WTC11 (cell line): Measurements from ENCODE around the gene RASA2. TPM values are rescaled to one million over a fixed set of nuclear protein-coding genes. Genes with fewer than 3 reads are reported as not detected.

ENCODE experiments used
- ATAC-seq: fragments of 200-7000 bp; cut with Tn5 transposase; 2 replicates; pipeline ENCODE4 v1.10.0; 2021; ENCODE audit warnings: mild to moderate bottlenecking, moderate library complexity
- CTCF ChIA-PET: fragments of 300-600 bp; sonication (Branson Sonifier 250); formaldehyde crosslinking; loops from one replicate; lab custom pipeline; 2021; ENCODE audit warnings: antibody characterized with exemption; lab: Charles Lee
- POLR2A ChIA-PET: fragments of 350-600 bp; sonication (Branson Sonifier 250); formaldehyde crosslinking; loops from one replicate; lab custom pipeline; 2021; ENCODE audit warnings: antibody characterized with exemption; lab: Charles Lee
- DNase-seq: peaks from one replicate; pipeline ENCODE4 v3.0.0; 2021; ENCODE audit warnings: low spot score
- H3K27ac Mint-ChIP-seq: 2 replicates; pipeline ENCODE4 v1.8.0; 2021; ENCODE audit warnings: mixed read lengths
- H3K27me3 Mint-ChIP-seq: 2 replicates; pipeline ENCODE4 v1.8.0; 2021; ENCODE audit warnings: low read depth, mild to moderate bottlenecking, moderate library complexity, mixed read lengths
- H3K36me3 Mint-ChIP-seq: 2 replicates; pipeline ENCODE4 v1.8.0; 2021; ENCODE audit warnings: mixed read lengths
- H3K4me1 Mint-ChIP-seq: 2 replicates; pipeline ENCODE4 v1.8.0; 2022; ENCODE audit warnings: mixed read lengths
- H3K4me3 Mint-ChIP-seq: 2 replicates; pipeline ENCODE4 v1.8.0; 2021; ENCODE audit warnings: mild to moderate bottlenecking, moderate library complexity, mixed read lengths
- H3K9me3 Mint-ChIP-seq: 2 replicates; pipeline ENCODE4 v1.8.0; 2021; ENCODE audit warnings: mixed read lengths
- ATF1 ChIP-seq: sonication (generic); formaldehyde crosslinking; IDR thresholded peaks from 2 replicates; pipeline ENCODE4 v1.8.1; 2023; ENCODE audit warnings: mild to moderate bottlenecking, moderate library complexity, missing genetic modification reagents
- NFYB ChIP-seq: sonication (generic); formaldehyde crosslinking; conservative IDR thresholded peaks from 2 replicates; pipeline ENCODE4 v1.8.0; 2022; ENCODE audit warnings: low read depth, missing genetic modification reagents
- RORB ChIP-seq: fragments of 250-450 bp; sonication (Bioruptor Pico); IDR thresholded peaks from 2 replicates; pipeline ENCODE4 v1.9.0; 2021; ENCODE audit warnings: mild to moderate bottlenecking
- total RNA-seq: library from RNA; stranded (reverse); gene quantifications from 3 replicates; pipeline ENCODE4 v1.2.3, GENCODE V29; 2021
- TF ChIP-seq, protein P1 (sequence below): fragments of 200-600 bp; IDR thresholded peaks from 2 replicates; pipeline ENCODE4 v1.8.0; 2022; ENCODE audit warnings: antibody characterized with exemption
- TF ChIP-seq, protein P2 (sequence below): fragments of 250-450 bp; sonication (Bioruptor Pico); IDR thresholded peaks from 2 replicates; pipeline ENCODE4 v1.9.0; 2021; ENCODE audit warnings: mild to moderate bottlenecking, borderline replicate concordance
- TF ChIP-seq, protein P3 (sequence below): sonication (generic); formaldehyde crosslinking; IDR thresholded peaks from 2 replicates; pipeline ENCODE4 v1.8.0; 2022; ENCODE audit warnings: mild to moderate bottlenecking, missing genetic modification reagents
- TF ChIP-seq, protein P4 (sequence below): sonication (generic); formaldehyde crosslinking; IDR thresholded peaks from 2 replicates; pipeline ENCODE4 v1.8.0; 2023; ENCODE audit warnings: missing genetic modification reagents, mild to moderate bottlenecking, borderline replicate concordance
- TF ChIP-seq, protein P5 (sequence below): sonication (generic); formaldehyde crosslinking; IDR thresholded peaks from 2 replicates; pipeline ENCODE4 v1.8.1; 2023; ENCODE audit warnings: mild to moderate bottlenecking, moderate library complexity, missing genetic modification reagents
- TF ChIP-seq, protein P6 (sequence below): fragments of 250-450 bp; sonication (Bioruptor Pico); IDR thresholded peaks from 2 replicates; pipeline ENCODE4 v1.8.0; 2021; ENCODE audit warnings: mild to moderate bottlenecking

The RASA2 gene
- total RNA-seq, 1 experiment from 2014 or later, result 13.9 TPM

DNA sequence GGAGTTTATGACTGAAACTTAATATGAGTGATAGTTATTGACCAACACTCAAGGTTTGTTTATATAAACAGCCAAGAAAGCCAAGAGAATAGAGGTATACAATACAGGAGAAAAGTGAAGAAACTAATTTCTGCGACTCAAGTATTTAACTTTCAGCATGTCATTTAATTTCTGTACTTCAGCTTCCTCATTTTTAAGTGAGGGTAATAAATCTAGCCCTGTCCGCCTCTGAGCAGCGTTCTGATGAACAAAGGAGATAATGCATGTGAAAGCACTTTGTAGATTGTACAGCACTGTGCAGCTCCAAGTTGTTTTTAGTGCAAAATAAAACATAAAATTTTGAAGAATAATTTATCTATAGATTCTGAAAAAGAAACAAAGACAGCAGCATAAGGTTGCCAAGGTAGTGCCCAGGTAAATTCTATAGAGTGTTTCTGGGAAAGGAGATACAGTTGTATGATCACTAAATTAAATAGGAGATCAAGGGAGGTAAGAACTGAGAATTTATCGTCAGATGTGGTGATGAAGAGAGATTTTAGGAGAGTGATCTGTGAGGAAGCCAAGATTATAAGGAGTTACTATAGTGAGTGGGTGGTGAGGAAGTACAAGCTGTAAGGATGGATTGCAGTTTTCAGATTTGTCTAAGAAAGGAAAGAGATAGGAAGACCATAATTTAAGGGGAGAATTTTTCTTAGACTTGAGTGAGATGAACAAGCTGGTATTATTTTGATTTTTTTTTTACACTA lies 71.3 kb downstream of the RASA2 start:
- no peaks in the 10 kb centered on the region for H3K27me3 Mint-ChIP-seq
- no peaks in the 10 kb centered on the region for H3K9me3 Mint-ChIP-seq
- ChIA-PET CTCF (interaction anchor here (3.1 kb wide), 1 partner anchor 98 kb away, joined by 11 read pairs; no protein-coding TSS in a partner anchor), POLR2A (no interaction called here)
- ATAC-seq, result no peak
- H3K27ac Mint-ChIP-seq, result no peak overlapping the region
- H3K4me1 Mint-ChIP-seq, result no peaks in the 10 kb centered on the region
- TF ChIP-seq NFYB (CRISPR knock-in tag), result no peak
- TF ChIP-seq, protein P1, sequence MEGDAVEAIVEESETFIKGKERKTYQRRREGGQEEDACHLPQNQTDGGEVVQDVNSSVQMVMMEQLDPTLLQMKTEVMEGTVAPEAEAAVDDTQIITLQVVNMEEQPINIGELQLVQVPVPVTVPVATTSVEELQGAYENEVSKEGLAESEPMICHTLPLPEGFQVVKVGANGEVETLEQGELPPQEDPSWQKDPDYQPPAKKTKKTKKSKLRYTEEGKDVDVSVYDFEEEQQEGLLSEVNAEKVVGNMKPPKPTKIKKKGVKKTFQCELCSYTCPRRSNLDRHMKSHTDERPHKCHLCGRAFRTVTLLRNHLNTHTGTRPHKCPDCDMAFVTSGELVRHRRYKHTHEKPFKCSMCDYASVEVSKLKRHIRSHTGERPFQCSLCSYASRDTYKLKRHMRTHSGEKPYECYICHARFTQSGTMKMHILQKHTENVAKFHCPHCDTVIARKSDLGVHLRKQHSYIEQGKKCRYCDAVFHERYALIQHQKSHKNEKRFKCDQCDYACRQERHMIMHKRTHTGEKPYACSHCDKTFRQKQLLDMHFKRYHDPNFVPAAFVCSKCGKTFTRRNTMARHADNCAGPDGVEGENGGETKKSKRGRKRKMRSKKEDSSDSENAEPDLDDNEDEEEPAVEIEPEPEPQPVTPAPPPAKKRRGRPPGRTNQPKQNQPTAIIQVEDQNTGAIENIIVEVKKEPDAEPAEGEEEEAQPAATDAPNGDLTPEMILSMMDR, result no peak
- TF ChIP-seq RORB, result no peak
- TF ChIP-seq, protein P2, sequence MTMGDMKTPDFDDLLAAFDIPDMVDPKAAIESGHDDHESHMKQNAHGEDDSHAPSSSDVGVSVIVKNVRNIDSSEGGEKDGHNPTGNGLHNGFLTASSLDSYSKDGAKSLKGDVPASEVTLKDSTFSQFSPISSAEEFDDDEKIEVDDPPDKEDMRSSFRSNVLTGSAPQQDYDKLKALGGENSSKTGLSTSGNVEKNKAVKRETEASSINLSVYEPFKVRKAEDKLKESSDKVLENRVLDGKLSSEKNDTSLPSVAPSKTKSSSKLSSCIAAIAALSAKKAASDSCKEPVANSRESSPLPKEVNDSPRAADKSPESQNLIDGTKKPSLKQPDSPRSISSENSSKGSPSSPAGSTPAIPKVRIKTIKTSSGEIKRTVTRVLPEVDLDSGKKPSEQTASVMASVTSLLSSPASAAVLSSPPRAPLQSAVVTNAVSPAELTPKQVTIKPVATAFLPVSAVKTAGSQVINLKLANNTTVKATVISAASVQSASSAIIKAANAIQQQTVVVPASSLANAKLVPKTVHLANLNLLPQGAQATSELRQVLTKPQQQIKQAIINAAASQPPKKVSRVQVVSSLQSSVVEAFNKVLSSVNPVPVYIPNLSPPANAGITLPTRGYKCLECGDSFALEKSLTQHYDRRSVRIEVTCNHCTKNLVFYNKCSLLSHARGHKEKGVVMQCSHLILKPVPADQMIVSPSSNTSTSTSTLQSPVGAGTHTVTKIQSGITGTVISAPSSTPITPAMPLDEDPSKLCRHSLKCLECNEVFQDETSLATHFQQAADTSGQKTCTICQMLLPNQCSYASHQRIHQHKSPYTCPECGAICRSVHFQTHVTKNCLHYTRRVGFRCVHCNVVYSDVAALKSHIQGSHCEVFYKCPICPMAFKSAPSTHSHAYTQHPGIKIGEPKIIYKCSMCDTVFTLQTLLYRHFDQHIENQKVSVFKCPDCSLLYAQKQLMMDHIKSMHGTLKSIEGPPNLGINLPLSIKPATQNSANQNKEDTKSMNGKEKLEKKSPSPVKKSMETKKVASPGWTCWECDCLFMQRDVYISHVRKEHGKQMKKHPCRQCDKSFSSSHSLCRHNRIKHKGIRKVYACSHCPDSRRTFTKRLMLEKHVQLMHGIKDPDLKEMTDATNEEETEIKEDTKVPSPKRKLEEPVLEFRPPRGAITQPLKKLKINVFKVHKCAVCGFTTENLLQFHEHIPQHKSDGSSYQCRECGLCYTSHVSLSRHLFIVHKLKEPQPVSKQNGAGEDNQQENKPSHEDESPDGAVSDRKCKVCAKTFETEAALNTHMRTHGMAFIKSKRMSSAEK (CRISPR knock-in tag), result no peak
- TF ChIP-seq, protein P3, sequence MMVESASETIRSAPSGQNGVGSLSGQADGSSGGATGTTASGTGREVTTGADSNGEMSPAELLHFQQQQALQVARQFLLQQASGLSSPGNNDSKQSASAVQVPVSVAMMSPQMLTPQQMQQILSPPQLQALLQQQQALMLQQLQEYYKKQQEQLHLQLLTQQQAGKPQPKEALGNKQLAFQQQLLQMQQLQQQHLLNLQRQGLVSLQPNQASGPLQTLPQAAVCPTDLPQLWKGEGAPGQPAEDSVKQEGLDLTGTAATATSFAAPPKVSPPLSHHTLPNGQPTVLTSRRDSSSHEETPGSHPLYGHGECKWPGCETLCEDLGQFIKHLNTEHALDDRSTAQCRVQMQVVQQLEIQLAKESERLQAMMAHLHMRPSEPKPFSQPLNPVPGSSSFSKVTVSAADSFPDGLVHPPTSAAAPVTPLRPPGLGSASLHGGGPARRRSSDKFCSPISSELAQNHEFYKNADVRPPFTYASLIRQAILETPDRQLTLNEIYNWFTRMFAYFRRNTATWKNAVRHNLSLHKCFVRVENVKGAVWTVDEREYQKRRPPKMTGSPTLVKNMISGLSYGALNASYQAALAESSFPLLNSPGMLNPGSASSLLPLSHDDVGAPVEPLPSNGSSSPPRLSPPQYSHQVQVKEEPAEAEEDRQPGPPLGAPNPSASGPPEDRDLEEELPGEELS (CRISPR knock-in tag), result no peak
- TF ChIP-seq, protein P4, sequence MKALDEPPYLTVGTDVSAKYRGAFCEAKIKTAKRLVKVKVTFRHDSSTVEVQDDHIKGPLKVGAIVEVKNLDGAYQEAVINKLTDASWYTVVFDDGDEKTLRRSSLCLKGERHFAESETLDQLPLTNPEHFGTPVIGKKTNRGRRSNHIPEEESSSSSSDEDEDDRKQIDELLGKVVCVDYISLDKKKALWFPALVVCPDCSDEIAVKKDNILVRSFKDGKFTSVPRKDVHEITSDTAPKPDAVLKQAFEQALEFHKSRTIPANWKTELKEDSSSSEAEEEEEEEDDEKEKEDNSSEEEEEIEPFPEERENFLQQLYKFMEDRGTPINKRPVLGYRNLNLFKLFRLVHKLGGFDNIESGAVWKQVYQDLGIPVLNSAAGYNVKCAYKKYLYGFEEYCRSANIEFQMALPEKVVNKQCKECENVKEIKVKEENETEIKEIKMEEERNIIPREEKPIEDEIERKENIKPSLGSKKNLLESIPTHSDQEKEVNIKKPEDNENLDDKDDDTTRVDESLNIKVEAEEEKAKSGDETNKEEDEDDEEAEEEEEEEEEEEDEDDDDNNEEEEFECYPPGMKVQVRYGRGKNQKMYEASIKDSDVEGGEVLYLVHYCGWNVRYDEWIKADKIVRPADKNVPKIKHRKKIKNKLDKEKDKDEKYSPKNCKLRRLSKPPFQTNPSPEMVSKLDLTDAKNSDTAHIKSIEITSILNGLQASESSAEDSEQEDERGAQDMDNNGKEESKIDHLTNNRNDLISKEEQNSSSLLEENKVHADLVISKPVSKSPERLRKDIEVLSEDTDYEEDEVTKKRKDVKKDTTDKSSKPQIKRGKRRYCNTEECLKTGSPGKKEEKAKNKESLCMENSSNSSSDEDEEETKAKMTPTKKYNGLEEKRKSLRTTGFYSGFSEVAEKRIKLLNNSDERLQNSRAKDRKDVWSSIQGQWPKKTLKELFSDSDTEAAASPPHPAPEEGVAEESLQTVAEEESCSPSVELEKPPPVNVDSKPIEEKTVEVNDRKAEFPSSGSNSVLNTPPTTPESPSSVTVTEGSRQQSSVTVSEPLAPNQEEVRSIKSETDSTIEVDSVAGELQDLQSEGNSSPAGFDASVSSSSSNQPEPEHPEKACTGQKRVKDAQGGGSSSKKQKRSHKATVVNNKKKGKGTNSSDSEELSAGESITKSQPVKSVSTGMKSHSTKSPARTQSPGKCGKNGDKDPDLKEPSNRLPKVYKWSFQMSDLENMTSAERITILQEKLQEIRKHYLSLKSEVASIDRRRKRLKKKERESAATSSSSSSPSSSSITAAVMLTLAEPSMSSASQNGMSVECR (CRISPR knock-in tag), result no peak
- TF ChIP-seq, protein P5, sequence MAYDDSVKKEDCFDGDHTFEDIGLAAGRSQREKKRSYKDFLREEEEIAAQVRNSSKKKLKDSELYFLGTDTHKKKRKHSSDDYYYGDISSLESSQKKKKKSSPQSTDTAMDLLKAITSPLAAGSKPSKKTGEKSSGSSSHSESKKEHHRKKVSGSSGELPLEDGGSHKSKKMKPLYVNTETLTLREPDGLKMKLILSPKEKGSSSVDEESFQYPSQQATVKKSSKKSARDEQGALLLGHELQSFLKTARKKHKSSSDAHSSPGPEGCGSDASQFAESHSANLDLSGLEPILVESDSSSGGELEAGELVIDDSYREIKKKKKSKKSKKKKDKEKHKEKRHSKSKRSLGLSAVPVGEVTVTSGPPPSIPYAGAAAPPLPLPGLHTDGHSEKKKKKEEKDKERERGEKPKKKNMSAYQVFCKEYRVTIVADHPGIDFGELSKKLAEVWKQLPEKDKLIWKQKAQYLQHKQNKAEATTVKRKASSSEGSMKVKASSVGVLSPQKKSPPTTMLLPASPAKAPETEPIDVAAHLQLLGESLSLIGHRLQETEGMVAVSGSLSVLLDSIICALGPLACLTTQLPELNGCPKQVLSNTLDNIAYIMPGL (CRISPR knock-in tag), result no peak
- TF ChIP-seq, protein P6, sequence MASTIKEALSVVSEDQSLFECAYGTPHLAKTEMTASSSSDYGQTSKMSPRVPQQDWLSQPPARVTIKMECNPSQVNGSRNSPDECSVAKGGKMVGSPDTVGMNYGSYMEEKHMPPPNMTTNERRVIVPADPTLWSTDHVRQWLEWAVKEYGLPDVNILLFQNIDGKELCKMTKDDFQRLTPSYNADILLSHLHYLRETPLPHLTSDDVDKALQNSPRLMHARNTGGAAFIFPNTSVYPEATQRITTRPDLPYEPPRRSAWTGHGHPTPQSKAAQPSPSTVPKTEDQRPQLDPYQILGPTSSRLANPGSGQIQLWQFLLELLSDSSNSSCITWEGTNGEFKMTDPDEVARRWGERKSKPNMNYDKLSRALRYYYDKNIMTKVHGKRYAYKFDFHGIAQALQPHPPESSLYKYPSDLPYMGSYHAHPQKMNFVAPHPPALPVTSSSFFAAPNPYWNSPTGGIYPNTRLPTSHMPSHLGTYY (CRISPR knock-in tag), result no peak
- TF ChIP-seq ATF1, result no peak
- H3K36me3 Mint-ChIP-seq, result no peaks in the 10 kb centered on the region
- no peak for DNase-seq
- no peak overlapping the region for H3K4me3 Mint-ChIP-seq
